ENCODE results near the gene LDB3. TPM values are rescaled to one million over a fixed set of nuclear protein-coding genes. Genes with fewer than 3 reads are reported as not detected.
A peak's percentile ranks its signal among the peaks of the same experiment; 100 is the strongest.

LDB3 gene
- total and polyA plus RNA-seq, 2 of the 4 experiments (the other 2 are of a cell fraction), result 0.36 to 2.6 TPM

DNA sequence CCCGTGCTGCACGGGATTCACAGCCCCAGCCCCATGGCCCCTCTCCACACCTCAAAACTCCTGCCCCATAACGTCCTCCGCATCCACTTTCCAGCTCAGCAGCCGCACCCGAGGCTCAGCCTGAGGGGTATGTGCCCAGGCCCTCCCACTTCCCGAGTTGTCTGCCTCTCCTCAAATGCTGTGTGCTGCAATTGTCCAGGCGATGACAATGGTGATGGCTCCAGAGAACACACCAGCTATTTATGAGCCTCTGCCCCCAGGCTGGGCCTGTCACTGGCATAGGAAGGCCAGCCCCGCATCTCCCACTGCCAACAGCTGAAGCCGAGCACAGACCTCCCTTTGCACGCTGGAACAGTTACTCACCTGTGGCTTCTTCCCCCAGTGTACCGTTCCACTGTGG lies 2.4 kb upstream of the LDB3 start:
- no peak for DNase-seq
- no TSS peak for BruUV-seq (replicated peaks)
- peaks cover 0 to 15% of the 10 kb centered on the region in 2 experiments; a peak in 2 of 4 replicates for H3K79me1 ChIP-seq (ENCODE audit: low read depth in 1 of 2, low read length in 2 of 2)
- H3K36me3 ChIP-seq (ENCODE audit: control insufficient read depth, insufficient read depth, low read length), result no peaks in the 10 kb centered on the region
- peaks cover 23% of the 10 kb centered on the region for H3K9me1 ChIP-seq (ENCODE audit: insufficient read depth, low read length)
- no peak overlapping the region for H3K18ac ChIP-seq (ENCODE audit: low read depth, low read length)
- 90% methylated on average over 5 of the region's 12 CpGs; no CpG with 5 or more reads in 1 of the 2 experiments for WGBS, 2 experiments (ENCODE audit: extremely low coverage in 2 of 2, insufficient read length in 1 of 2)
- H3K27ac ChIP-seq (ENCODE audit: insufficient read depth, low read length), result no peak overlapping the region
- CTCF ChIA-PET, result no interaction called here
- no peaks in the 10 kb centered on the region for H3K9me3 ChIP-seq (ENCODE audit: control insufficient read depth, insufficient read depth, low read length)
- H3K4me3 ChIP-seq (ENCODE audit: insufficient read depth, low read depth, low read length), result no peak overlapping the region
- H2BK5ac ChIP-seq (ENCODE audit: low read depth, low read length, poor library complexity, severe bottlenecking), result no peak overlapping the region
- TF ChIP-seq, protein P1, sequence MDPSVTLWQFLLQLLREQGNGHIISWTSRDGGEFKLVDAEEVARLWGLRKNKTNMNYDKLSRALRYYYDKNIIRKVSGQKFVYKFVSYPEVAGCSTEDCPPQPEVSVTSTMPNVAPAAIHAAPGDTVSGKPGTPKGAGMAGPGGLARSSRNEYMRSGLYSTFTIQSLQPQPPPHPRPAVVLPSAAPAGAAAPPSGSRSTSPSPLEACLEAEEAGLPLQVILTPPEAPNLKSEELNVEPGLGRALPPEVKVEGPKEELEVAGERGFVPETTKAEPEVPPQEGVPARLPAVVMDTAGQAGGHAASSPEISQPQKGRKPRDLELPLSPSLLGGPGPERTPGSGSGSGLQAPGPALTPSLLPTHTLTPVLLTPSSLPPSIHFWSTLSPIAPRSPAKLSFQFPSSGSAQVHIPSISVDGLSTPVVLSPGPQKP (IDR thresholded peaks at IDR 0.05; ENCODE audit: borderline replicate concordance, low read depth, low read length), result no peak
- no peak for TF ChIP-seq MXI1 (IDR thresholded peaks at IDR 0.05; ENCODE audit: borderline replicate concordance, low read depth, low read length)
- no peak for TF ChIP-seq CEBPB (IDR thresholded peaks at IDR 0.05; ENCODE audit: low read depth, low read length)
- no peak for TF ChIP-seq CHD1 (IDR thresholded peaks at IDR 0.05; ENCODE audit: low read depth, low read length)
- no peak for TF ChIP-seq USF2 (IDR thresholded peaks at IDR 0.05; ENCODE audit: low read depth, low read length)
- TF ChIP-seq BHLHE40 (IDR thresholded peaks at IDR 0.05; ENCODE audit: low read depth, low read length), result no peak
- no peak for TF ChIP-seq RAD21 (IDR thresholded peaks at IDR 0.05; ENCODE audit: low read length)
- no peak for TF ChIP-seq RFX5 (IDR thresholded peaks at IDR 0.05; ENCODE audit: low read depth, low read length)
- no peak for TF ChIP-seq SMC3 (IDR thresholded peaks at IDR 0.05; ENCODE audit: low read depth, low read length)
- TF ChIP-seq MAFK (IDR thresholded peaks at IDR 0.05; ENCODE audit: low read depth, low read length), result no peak
- no peak for TF ChIP-seq POLR2A (IDR thresholded peaks at IDR 0.05; ENCODE audit: low read depth, low read length)
- no peak for TF ChIP-seq RCOR1 (IDR thresholded peaks at IDR 0.05; ENCODE audit: insufficient replicate concordance, low read length)
- TF ChIP-seq FOS (IDR thresholded peaks at IDR 0.05; ENCODE audit: low read depth, low read length), result no peak
- TF ChIP-seq MAZ (IDR thresholded peaks at IDR 0.05; ENCODE audit: borderline replicate concordance, low read depth, low read length), result no peak
- TF ChIP-seq NFE2L2 (IDR thresholded peaks at IDR 0.05; ENCODE audit: low read depth, low read length), result no peak
- no peak for TF ChIP-seq CTCF (conservative IDR thresholded peaks at IDR 0.05; ENCODE audit: low read depth, low read length)
- H3K23ac ChIP-seq (ENCODE audit: low read depth, low read length), result no peak overlapping the region
- no peak overlapping the region for H3K4me2 ChIP-seq (ENCODE audit: low read depth, low read length)
- no peak overlapping the region for H2AK5ac ChIP-seq (ENCODE audit: low read depth, low read length)
- intact Hi-C loops (cut with micrococcal nuclease) (no loop called here), in situ Hi-C loops (cut with MboI; ENCODE audit: low sequenced_read_pairs) (no loop called here), dilution Hi-C loops (cut with HindIII; ENCODE audit: low sequenced_read_pairs, unreplicated experiment) (no loop called here)
- H4K20me1 ChIP-seq (ENCODE audit: insufficient read depth, low read length), result no peaks in the 10 kb centered on the region
- H2BK15ac ChIP-seq (ENCODE audit: low read depth, low read length), result no peak overlapping the region
- H2BK20ac ChIP-seq (ENCODE audit: low read depth, low read length), result no peak overlapping the region
- POLR2A ChIA-PET (ENCODE audit: unreplicated experiment), result no interaction called here
- H3K27me3 ChIP-seq (ENCODE audit: control insufficient read depth, insufficient read depth, low read length), result no peaks in the 10 kb centered on the region
- no peak overlapping the region for H3K56ac ChIP-seq (ENCODE audit: extremely low read depth, insufficient read depth, low read length)
- H2AK9ac ChIP-seq (replicated peaks; ENCODE audit: low read depth, low read length, poor library complexity), result peak overlapping the region; percentile 69
- no peak overlapping the region for H3K14ac ChIP-seq (replicated peaks; ENCODE audit: low read depth, low read length)
- no peak overlapping the region for H2BK120ac ChIP-seq (ENCODE audit: low read depth, low read length)
- no peak overlapping the region for H3K9ac ChIP-seq (ENCODE audit: low read depth, low read length)
- H2AFZ ChIP-seq (replicated peaks; ENCODE audit: low read length, poor library complexity), result peak overlapping the region; percentile 9
- H3K4ac ChIP-seq (ENCODE audit: low read depth, low read length), result no peak overlapping the region
- ATAC-seq (ENCODE audit: low read depth), result no peak
- H4K91ac ChIP-seq (ENCODE audit: insufficient read depth, low read depth, low read length), result 0 out of 2 replicates have a peak overlapping the region, but pooled peaks have one; percentile 21
- no peak overlapping the region for H4K8ac ChIP-seq (ENCODE audit: low read depth in 2 of 2, low read length in 2 of 2)
- H3K4me1 ChIP-seq (ENCODE audit: control insufficient read depth, insufficient read depth, low read length), result peaks cover 35% of the 10 kb centered on the region
- H4K5ac ChIP-seq (ENCODE audit: low read depth, low read length), result no peak overlapping the region

Data from IMR-90 (cell line).